Effector memory CD4-positive, alpha-beta T cell (primary cell): Measurements from ENCODE around the gene COA8.
"Not testable (repeated sequence)": the region's sequence is repeated elsewhere in the genome, so short reads cannot be mapped to it uniquely, and the experiment has no call there.

Experiments used
- DNase-seq, 3 donors: peaks; one replicate each; pipeline ENCODE4 v3.0.0-alpha.2; 2020
- H3K27ac ChIP-seq: 2 replicates; pipeline ENCODE4 v1.7.0; 2013; ENCODE audit warnings: mild to moderate bottlenecking, low read length, moderate library complexity; ENCODE audit not compliant: insufficient read depth, poor library complexity, severe bottlenecking
- H3K27me3 ChIP-seq: replicated peaks from 2 replicates; pipeline ENCODE4 v1.7.0; 2013; ENCODE audit warnings: mild to moderate bottlenecking, low read length; ENCODE audit not compliant: insufficient read depth, control insufficient read depth, poor library complexity, severe bottlenecking
- H3K36me3 ChIP-seq: 2 replicates; pipeline ENCODE4 v1.7.0; 2013; ENCODE audit warnings: mild to moderate bottlenecking, low read length, moderate library complexity; ENCODE audit not compliant: control insufficient read depth, insufficient read depth
- H3K4me1 ChIP-seq: 2 replicates; pipeline ENCODE4 v1.7.0; 2013; ENCODE audit warnings: low read length, mild to moderate bottlenecking; ENCODE audit not compliant: control insufficient read depth, insufficient read depth, poor library complexity, severe bottlenecking
- H3K4me3 ChIP-seq: 2 replicates; pipeline ENCODE4 v1.7.0; 2013; ENCODE audit warnings: low read length, low read depth, mild to moderate bottlenecking; ENCODE audit not compliant: insufficient read depth, poor library complexity, severe bottlenecking
- H3K9me3 ChIP-seq: 2 replicates; pipeline ENCODE4 v1.7.0; 2013; ENCODE audit warnings: mild to moderate bottlenecking, low read length, moderate library complexity; ENCODE audit not compliant: control insufficient read depth

Gene COA8

DNA sequence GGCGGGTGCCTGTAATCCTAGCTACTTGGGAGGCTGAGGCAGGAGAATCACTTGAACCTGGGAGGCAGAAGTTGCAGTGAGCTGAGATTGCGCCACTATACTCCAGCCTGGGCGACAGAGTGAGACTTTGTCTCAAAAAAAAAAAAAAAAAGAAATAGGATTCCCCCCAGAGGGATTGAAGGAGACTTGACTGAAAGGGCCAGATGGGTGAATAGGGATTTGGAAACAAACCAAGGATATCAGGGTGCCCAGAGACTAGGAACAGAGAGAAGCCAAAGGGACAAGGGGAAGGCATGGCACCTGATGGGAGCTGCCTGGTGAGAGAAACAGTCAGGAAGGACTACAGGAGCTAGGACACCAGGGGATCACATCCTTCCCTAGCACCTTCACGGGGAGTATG, 46.3 kb downstream of the COA8 start:
- peaks cover 16% of the 10 kb centered on the region for H3K4me1 ChIP-seq
- not testable (repeated sequence) for H3K36me3 ChIP-seq, DNase-seq, H3K27ac ChIP-seq, H3K27me3 ChIP-seq, H3K9me3 ChIP-seq, H3K4me3 ChIP-seq

DNA sequence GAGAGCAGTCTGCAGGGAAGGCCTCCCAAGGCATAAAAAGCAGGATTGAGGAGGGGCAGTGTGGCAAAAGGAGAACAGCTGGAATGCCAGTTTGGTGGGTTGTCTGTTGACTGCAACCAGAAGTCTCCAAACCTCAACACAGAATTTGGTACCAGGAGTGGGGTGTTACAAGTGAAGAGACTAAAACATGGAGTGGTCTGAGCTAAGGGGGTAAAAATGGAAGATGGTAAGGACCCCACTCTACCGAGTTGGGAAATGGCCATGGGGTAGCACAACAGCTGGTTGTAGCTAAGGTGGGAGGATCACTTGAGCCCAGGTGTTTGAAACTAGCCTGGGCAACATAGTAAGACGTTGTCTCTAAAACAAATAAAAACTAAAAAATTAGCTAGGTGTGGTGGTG, 48.5 kb downstream of the COA8 start:
- H3K4me1 ChIP-seq: peaks cover 16% of the 10 kb centered on the region
- DNase-seq: no peak
- H3K27me3 ChIP-seq: no peaks in the 10 kb centered on the region
- H3K9me3 ChIP-seq: peaks cover 4% of the 10 kb centered on the region
- H3K36me3 ChIP-seq: no peaks in the 10 kb centered on the region
- no peak overlapping the region for H3K27ac ChIP-seq
- no peak overlapping the region for H3K4me3 ChIP-seq

DNA sequence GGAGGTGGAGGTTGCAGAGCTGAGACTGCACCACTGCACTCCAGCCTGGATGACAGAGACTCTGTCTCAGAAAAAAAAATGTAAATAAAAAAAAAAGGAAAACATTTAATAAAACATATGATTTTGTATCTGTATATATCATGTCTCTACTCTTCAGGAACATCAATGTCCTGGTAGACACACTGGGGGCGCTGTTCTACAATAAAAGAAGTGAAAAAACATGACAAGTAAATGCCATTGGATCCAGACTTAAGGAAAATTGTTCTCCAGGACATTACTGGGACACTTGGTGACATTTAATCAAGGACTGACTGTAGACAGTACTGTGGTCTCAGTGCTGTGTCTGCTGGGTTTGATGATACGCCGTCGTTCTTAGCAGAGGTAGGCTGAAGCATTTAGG, 50.8 kb downstream of the COA8 start:
- no peak overlapping the region for H3K27ac ChIP-seq
- H3K27me3 ChIP-seq: no peaks in the 10 kb centered on the region
- H3K4me1 ChIP-seq: no peaks in the 10 kb centered on the region
- no peak for DNase-seq
- H3K4me3 ChIP-seq: no peak overlapping the region
- peaks cover 4% of the 10 kb centered on the region for H3K9me3 ChIP-seq
- H3K36me3 ChIP-seq: no peaks in the 10 kb centered on the region

DNA sequence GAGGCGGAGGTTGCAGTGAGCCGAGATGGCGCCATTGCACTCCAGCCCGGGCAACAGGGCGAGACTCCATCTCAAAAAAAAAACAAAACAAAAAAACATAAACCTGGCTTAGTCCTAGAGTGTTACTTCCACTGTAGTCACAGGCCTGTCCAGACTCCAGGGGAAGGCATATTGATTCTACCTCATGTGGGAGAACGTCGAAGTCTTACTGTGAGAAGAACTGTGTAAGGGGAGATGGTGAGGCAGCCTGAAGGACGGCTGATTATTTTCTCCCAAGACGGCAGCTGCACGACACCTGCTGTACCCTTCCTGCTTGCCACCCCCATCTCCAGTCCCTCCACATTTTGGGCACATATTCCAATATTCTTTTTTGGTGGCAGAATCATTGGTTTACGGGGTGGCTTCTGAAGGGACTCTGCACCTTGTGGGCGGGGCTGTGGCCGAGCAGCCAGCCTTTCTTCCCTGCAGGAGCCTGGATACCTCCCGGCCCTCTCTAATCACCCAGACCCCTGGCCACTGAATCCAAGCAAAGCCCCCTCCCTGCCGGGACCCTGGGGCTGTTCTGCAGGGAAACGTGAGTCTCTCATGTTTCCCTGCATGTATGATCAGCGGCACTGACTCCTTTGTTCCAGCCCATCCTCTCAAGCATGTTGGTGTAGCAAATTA, 54.0 kb downstream of the COA8 start:
- no peaks in the 10 kb centered on the region for H3K9me3 ChIP-seq

DNA sequence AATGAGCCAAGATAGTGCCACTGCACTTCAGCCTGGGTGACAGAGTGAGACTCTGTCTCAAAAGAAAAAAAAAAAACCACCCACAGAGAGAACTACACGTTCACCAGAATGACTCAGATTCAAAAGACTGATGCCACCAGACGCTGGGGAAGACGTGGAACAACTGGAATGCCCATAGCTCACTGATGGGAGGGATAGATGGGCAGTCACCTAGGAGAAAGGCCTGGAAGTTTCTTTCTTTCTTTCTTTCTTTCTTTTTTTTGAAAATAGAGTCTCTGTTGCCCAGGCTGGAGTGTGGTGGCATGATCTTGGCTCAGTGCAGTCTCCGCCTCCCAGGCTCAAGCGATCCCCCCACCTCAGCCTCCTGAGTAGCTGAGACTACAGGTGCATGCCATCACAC, 56.3 kb downstream of the COA8 start:
- Histone ChIP-seq H3K9me3 (no peaks in the 10 kb centered on the region), H3K27ac (no peak overlapping the region), H3K4me1 (peaks cover 2% of the 10 kb centered on the region), H3K27me3 (no peaks in the 10 kb centered on the region), H3K4me3 (no peak overlapping the region), H3K36me3 (no peaks in the 10 kb centered on the region)
- DNase-seq: no peak

More for the DNA sequence above, 54.0 kb downstream of the COA8 start:
- DNase-seq: no peak
- no peaks in the 10 kb centered on the region for H3K4me1 ChIP-seq
- H3K36me3 ChIP-seq: no peaks in the 10 kb centered on the region
- H3K27me3 ChIP-seq: no peaks in the 10 kb centered on the region
- no peak overlapping the region for H3K27ac ChIP-seq
- H3K4me3 ChIP-seq: no peak overlapping the region

DNA sequence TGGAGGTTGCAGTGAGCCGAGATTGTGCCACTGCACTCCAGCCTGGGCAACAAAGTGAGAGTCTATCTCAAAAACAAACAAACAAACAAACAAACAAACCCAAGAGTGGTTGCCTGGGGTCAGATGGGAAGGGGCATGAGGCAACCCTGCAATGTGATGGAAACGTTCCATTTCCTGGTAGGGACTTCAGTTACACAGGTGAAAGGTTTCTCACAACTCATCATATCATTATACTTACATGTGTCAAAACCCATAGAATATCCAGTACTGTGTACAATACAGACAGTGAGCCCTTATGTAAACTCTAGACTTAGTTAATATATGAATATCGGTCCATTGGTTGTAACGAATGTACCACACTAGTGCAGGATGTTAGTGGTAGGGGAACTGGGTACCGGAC, 59.1 kb downstream of the COA8 start:
- Histone ChIP-seq H3K4me1 (peaks cover 18% of the 10 kb centered on the region), H3K36me3 (no peaks in the 10 kb centered on the region)
- DNase-seq: no peak

DNA sequence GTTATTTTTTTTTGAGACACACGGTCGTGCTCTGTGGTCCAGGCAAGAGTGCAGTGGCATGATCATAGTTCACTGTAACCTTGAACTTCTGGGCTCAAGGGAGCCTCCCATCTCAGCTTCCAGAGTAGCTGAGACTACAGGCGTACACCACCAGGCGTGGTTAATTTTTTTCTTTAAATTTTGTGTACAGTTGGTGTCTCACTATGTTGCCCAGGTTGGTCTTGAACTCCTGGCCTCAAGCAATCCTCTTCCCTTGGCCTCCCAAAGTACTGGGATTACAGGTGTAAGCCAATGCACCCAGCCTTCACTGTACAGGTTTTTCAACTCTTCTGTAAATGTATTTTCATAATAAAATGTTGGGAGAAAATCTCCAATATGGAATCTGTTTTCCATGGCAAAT, 60.5 kb downstream of the COA8 start:
- Histone ChIP-seq H3K4me3 (no peak overlapping the region), H3K9me3 (no peaks in the 10 kb centered on the region)

More for the DNA sequence above, 59.1 kb downstream of the COA8 start:
- H3K9me3 ChIP-seq: no peaks in the 10 kb centered on the region
- no peak overlapping the region for H3K27ac ChIP-seq
- H3K4me3 ChIP-seq: no peak overlapping the region
- H3K27me3 ChIP-seq: no peaks in the 10 kb centered on the region

DNA sequence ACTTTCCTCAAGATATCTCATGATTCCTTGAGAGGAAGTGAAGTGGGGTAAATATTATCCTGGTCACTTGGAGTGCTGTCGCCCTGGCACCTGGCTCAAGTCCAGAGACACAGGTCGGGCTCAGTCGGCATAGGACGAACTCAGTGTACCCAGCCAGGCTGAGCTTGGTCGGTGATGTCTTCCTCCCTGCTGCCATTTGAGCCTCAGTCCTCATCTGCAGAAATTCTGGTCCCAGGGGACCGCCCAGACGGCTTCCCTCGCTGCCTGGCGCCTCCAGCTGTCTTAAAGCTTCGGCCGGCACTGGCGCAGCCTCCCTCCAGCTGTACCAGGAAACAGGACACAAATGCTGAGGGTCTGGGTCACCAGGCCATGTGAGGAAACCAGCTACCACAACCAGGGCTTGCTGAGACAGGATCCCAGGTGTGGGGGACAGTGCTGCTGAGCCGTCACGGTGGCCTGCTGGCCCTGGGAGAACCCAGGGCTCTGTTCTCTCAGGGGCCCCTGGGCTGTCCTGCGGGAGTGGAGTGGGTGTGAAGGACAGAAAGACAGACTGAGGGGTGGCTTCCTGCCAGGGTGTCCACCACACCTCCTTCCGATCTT, 61.2 kb downstream of the COA8 start:
- peaks cover 24% of the 10 kb centered on the region for H3K4me1 ChIP-seq
- H3K27ac ChIP-seq: no peak overlapping the region
- DNase-seq: no peak
- no peaks in the 10 kb centered on the region for H3K27me3 ChIP-seq
- H3K36me3 ChIP-seq: no peaks in the 10 kb centered on the region
- H3K4me3 ChIP-seq: no peak overlapping the region
- H3K9me3 ChIP-seq: no peaks in the 10 kb centered on the region

More for the DNA sequence above, 60.5 kb downstream of the COA8 start:
- Histone ChIP-seq H3K4me1 (peaks cover 21% of the 10 kb centered on the region), H3K36me3 (no peaks in the 10 kb centered on the region), H3K27ac (no peak overlapping the region), H3K27me3 (no peaks in the 10 kb centered on the region)
- no peak for DNase-seq

DNA sequence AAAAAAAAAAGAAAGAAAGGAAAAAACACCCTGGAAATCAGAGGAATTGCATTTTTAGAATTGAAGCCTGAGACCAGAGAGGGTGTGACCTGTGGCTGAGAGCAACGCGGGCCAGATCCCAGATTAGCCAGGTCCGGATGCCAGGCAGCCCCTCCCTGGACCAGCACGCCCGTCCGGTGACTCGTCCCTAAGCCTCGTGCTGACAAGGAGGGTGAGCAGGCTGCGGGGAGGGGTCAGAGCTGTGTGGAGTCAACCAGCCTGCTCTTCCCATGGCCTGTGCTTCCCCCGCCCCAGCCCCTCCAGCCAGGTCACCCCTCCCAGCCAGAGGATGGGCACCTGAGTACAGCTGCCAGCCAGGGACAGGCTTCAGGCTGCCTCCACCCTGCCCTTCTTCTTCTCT, 62.1 kb downstream of the COA8 start:
- Histone ChIP-seq H3K4me3 (peak overlapping the region; percentile 15), H3K4me1 (peaks cover 26% of the 10 kb centered on the region), H3K36me3 (no peaks in the 10 kb centered on the region), H3K27me3 (no peaks in the 10 kb centered on the region), H3K9me3 (no peaks in the 10 kb centered on the region), H3K27ac (peak overlapping the region; percentile 40)
- DNase-seq: no peak

DNA sequence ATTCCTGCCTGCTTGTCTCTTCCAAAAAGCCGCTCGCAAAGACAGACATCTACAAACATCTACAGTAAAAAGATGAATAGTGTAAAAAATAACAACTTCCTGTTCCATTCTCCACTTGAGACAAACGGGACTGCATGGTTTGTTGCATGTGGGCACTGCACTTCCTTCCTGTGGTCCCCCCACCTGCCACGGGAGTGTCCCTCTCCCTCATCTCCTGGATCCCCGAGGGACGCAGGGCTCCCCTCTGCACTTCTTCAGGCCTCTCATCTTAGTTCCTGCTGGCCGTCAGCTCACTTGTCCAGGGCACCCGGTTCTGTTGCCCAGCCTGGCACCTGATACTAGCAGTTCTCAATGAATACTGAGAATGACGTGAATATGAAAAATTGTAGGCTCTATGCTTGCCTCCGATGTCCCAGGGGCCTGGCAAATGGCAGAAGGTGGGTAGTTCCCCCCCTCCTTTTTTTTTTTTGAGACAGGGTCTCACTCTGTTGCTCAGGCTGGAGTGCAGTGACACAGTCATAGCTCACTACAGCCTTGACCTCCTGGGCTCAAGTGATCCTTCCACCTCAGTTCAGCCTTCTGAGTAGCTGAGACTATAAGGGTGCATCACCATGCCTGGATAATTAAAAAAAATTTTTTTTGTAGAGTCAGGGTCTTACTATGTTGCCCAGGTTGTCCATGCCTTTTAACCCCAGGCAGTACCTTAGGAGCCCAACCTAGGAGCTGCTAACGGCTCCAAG, 62.8 kb downstream of the COA8 start:
- Histone ChIP-seq H3K27me3 (no peaks in the 10 kb centered on the region), H3K27ac (peak overlapping the region; percentile 40), H3K4me1 (peaks cover 32% of the 10 kb centered on the region), H3K36me3 (no peaks in the 10 kb centered on the region), H3K9me3 (no peaks in the 10 kb centered on the region), H3K4me3 (peak overlapping the region; percentile 15)
- DNase-seq: peak; percentile 34 to 41 (median 39)
